NOMO-1 treated with dmso at 0.1 percent for 144 hours (cell line): ENCODE measurements around the gene KIFAP3.
A peak's percentile ranks its signal among the peaks of the same experiment; 100 is the strongest.
"Not testable (repeated sequence)": the region's sequence is repeated elsewhere in the genome, so short reads cannot be mapped to it uniquely, and the experiment has no call there.

Source experiments
- DNase-seq: peaks from one replicate; lab custom pipeline; 2025; ENCODE audit not compliant: unreplicated experiment; lab: John Stamatoyannopoulos, UW

KIFAP3 gene

GRCh38 chr1:170074250-170075157, at the start of gene KIFAP3:
Gene KIFAP3, minus strand, starts transcription at chr1:170074695. Its CDS starts 228 bp downstream, at chr1:170074467.
- DNase-seq: peak; percentile 96

DNA sequence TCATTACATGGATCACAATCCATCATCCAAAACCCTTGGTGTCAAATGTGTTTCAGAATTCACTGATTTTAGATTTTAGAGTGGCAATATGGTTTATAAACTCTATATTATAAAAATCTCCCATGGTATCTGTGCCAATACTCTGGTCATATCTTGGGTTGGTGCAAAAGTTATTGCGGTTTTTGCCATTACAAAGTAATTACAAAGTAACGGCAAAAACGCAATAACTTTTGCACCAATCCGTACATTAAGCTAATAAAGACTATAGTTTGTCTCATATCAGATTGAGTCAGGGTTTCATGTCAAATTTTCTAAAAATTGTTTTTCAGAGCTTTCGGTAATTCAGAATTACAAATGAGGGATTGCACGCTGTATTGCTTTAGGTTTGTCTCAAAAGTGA, 47.9 kb upstream of the KIFAP3 start:
- DNase-seq: no peak

DNA sequence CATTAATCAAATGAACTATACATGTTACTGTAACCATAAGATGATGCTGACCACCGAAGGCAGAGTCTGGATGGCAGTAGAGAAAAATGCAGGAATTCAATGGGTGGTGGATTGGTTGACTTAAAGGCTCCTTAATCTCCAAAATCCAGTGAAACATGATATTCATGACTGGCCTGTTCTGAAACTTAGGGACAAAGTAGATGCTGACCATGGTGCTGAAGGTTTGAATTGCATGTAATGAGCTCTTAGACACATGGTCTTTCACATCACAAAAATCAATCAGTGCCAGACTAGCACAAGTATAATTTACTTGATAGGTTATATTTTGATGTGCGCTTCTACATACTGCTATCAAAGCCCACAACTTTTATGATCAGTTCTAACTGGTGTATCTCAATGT, 40.4 kb upstream of the KIFAP3 start:
- DNase-seq: no peak

GRCh38 chr1:170113140-170113539, 38.6 kb upstream of the KIFAP3 start:
- DNase-seq: not testable (repeated sequence)

DNA sequence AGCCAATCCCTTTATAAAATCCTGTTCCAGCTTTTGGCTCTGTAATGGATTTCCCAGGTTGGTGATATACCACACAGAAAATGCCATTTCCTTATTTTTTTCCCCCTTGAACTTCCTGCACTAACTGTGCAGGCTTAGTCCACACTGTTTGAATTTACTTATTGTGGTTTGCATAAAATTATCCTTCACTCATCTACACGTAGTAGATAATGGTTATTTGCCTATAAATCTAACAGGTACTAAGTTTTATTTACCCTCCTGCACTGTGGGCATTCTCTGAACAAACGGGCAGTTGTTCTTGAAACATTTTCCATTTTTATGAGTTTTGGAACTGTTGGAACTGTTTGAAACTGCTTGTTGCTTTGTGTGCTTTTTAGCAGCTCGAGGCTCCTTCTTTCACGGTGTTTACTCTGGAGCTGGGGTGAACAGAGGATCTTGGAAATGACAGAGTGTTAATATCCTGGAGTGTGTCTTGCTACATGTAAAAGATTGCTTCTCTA, 23.0 kb upstream of the KIFAP3 start:
- no peak for DNase-seq

DNA sequence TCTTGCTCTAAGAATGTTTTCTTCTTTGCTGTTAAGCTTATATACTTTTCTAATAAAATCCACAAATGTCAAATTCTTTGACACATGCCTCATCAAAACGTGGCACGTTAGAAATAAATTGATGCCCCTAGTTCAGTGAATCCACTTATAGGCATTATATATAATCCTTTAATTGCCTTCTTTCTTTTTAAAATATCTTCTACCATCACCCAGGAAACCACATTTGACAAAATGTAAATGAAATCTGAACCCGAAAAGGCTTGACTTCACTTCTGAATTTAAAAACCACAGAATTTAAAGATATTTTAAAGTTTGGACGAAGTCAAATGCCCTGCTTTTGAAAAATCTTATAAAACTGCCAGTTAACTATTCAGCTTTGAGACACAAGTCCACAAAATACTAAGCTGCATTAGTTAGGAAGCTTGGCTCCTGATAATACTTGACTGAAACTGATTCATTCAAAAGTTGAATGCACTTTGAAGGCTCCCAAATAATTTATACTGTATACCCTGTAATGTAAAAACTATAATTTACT, 22.4 kb upstream of the KIFAP3 start:
- no peak for DNase-seq

- DNase-seq: no peak
These were observed 21.7 kb upstream of the KIFAP3 start for GRCh38 chr1:170095976-170096748.

DNA sequence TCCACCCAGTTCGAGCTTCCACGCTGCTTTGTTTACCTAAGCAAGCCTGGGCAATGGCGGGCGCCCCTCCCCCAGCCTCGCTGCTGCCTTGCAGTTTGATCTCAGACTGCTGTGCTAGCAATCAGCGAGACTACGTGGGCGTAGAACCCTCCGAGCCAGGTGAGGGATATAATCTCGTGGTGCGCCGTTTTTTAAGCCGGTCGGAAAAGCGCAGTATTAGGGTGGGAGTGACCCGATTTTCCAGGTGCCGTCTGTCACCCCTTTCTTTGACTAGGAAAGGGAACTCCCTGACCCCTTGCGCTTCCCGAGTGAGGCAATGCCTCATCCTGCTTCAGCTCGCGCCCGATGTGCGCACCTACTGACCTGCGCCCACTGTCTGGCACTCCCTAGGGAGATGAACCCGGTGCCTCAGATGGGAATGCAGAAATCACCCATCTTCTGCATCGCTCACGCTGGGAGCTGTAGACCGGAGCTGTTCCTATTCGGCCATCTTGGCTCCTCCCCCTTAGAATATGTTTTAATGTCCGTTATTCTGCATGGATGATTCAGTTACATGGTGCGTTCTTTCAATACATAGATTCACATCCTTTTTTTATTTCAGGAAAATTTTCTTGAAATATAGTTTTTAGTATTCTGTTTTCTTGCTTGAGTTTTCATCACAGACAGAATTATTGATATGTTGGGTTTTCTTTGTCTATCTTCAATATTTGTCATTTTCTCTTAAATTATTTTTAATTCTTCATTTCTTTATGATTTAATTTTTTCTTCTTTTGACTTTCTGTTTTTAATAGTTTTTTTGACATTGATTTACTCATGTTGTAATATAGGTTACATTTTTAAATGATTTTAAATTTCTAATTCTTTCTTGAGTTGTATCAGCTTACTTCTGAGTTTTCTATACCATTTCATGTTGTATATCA, 20.5 kb upstream of the KIFAP3 start:
- not testable (repeated sequence) for DNase-seq

- no peak for DNase-seq
These were observed 12.0 kb upstream of the KIFAP3 start for GRCh38 chr1:170086399-170087032.

GRCh38 chr1:170085091-170085490, 10.6 kb upstream of the KIFAP3 start:
- no peak for DNase-seq

GRCh38 chr1:170078610-170079189, 4.2 kb upstream of the KIFAP3 start:
- no peak for DNase-seq

DNA sequence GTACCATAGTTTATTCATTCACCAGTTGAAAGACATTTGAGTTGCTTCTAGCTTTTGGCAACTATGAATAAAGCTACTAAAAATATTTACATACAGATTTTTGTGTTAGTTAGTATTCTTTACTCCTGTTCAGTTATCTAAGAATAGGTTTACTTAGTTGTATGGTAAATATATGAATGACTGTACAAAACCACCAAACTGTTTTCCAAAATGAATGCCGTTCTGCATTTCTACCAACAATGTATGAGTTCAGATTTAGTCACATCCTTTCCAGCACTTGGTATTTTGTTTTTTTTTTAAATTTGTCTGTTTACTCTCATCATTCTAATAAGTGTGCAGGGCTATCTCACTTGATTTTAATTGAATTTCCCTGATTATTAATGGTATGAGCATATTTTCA, 3.4 kb upstream of the KIFAP3 start:
- DNase-seq: no peak

- not testable (repeated sequence) for DNase-seq
These were observed 2.5 kb upstream of the KIFAP3 start for GRCh38 chr1:170076952-170077351.

- no peak for DNase-seq
These were observed 1.7 kb upstream of the KIFAP3 start for GRCh38 chr1:170076199-170076598.

GRCh38 chr1:170075186-170075585, 691 bp upstream of the KIFAP3 start:
- DNase-seq: no peak

- DNase-seq: no peak
These were observed 624 bp downstream of the KIFAP3 start for GRCh38 chr1:170073893-170074249.

DNA sequence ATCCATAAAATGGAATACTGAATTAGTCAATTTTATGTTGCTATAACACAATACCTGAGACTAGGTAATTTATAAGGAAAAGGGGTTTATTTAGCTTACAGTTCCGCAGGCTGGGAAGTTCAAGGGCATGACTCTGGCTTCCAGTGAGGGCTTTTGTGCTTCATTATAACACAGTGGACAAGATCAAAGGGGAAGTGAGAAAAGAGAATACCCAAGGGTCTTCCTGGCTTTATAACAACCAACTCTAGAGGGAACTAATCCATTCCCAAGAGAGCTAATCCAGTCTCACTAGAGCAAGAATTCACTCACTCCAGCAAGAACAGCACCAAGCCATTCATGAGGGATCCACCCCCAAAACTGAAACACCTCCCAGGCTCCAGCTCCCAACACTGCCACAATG, 3.1 kb downstream of the KIFAP3 start:
- no peak for DNase-seq

DNA sequence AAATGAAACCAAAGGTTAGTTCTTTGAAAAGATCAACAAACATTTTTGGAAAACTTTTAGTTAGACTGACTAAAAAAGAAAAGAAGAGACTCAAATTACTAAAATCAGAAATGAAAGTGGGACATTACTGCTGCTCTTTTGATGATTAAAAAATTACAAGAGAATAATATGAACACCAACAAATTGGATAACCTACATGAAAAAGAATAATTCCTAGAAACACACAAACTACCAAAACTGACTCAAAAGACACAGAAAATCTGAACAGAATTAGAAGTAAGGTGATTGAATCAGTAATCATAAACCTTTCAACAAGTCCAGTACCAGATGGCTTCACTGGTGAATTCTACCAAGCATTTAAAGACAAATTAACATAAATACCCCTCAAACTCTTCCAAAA, 5.6 kb downstream of the KIFAP3 start:
- DNase-seq: no peak

- no peak for DNase-seq
These were observed 7.2 kb downstream of the KIFAP3 start for GRCh38 chr1:170067253-170067819.
